Thymus (tissue), 2 donors: ENCODE results near the gene SRPRA. TPM values are rescaled to one million over a fixed set of nuclear protein-coding genes. Genes with fewer than 3 reads are reported as not detected.

ENCODE experiments used
- polyA plus RNA-seq: library from polyadenylated mRNA; stranded (reverse); fragments of 200-250 nt; gene quantifications from one replicate; pipeline ENCODE4 v1.2.3, GENCODE V29; 2013
- total RNA-seq: library from RNA; stranded (reverse); fragments of 120-200 nt; gene quantifications from one replicate; pipeline ENCODE4 v1.2.4, GENCODE V29; 2013
- donor health status: healthy.

SRPRA gene
- total and polyA plus RNA-seq, 2 donors = 44.3 to 46.2 TPM

Other genes with a start within 250 kb of the SRPRA start
- gene CDON, start 206.0 kb downstream of the SRPRA start, total RNA-seq = 3.9 TPM
- 1.4 TPM for gene CDON, start 206.0 kb downstream of the SRPRA start, polyA plus RNA-seq
- 16.0 TPM for gene RPUSD4, start 57.2 kb downstream of the SRPRA start, total RNA-seq
- 20.5 TPM for gene RPUSD4, start 57.2 kb downstream of the SRPRA start, polyA plus RNA-seq
- gene FAM118B, start 57.1 kb downstream of the SRPRA start, total RNA-seq = 23.7 TPM
- 9.5 TPM for gene FAM118B, start 57.1 kb downstream of the SRPRA start, polyA plus RNA-seq
- 29.5 TPM for gene FOXRED1, start 259 bp upstream of the SRPRA start, total RNA-seq
- 25.2 TPM for gene FOXRED1, start 259 bp upstream of the SRPRA start, polyA plus RNA-seq
- 1.8 TPM for gene TIRAP, start 14.2 kb upstream of the SRPRA start, total RNA-seq
- gene TIRAP, start 14.2 kb upstream of the SRPRA start, polyA plus RNA-seq = 4.8 TPM
- gene DCPS, start 35.2 kb upstream of the SRPRA start, total RNA-seq = 17.2 TPM
- gene DCPS, start 35.2 kb upstream of the SRPRA start, polyA plus RNA-seq = 17.2 TPM
- 5.9 TPM for gene ST3GAL4, start 86.8 kb upstream of the SRPRA start, total RNA-seq
- gene ST3GAL4, start 86.8 kb upstream of the SRPRA start, polyA plus RNA-seq = 6.1 TPM